ENCODE data around the gene PARP3. TPM values are rescaled to one million over a fixed set of nuclear protein-coding genes. Genes with fewer than 3 reads are reported as not detected.
A peak's percentile ranks its signal among the peaks of the same experiment; 100 is the strongest.

Gene PARP3
- total and polyA plus RNA-seq, 10 of the 15 experiments (the other 5 are each of a cell fraction or from before 2014, with no cell fraction given): 2.1 to 31.2 (median 19.5) TPM

DNA sequence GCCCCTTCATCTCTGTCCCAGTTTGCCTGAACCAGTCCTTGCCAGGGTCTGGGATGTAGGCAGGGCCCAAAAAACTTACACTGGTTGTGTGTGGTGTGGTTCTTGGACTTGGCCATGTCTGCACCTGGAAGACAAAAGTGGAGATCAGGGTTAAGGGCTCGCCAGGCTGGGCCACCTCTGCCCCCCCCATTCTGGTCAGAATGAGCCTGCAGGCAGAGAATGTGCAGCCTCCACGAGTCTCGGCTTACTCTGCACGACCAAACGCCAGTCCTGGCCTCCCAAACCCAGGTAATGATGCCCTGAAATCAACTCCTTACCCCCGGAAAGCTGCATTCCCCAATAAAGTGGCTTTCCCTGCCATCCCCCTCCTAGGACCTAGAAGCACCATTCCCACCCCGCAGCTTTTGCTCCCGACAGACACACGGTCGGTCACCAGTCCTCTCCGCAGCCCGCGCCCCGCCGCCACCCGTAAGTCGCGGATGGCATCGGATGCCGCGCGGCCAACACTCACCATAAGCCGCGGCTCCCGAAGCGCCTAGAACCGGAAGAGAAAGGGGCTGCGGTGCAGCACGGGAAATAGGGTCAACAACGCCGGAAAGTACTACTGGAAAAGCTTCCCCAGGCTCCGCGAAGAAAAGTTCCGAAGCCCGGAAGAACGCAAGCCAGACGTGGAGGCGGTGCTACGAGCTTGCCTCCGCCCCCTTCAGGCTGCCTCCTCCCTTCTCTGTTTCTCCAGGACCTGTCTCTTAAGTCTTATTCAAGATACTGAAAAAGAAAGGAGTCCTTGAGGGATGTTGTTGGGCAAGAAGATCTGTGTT is 53.4 kb downstream of the PARP3 start, which contains the start of gene RPL29 (continued):
- no peak for TF ChIP-seq SUPT20H (IDR thresholded peaks at IDR 0.05; ENCODE audit: borderline replicate concordance, control insufficient read depth, low read depth, low read length)
- TF ChIP-seq SIX5 (IDR thresholded peaks at IDR 0.05; ENCODE audit: low read depth, low read length, severe bottlenecking): peak; percentile 80
- peak; percentile 55; the same call in 1 of the 2 replicates for TF ChIP-seq TCF3 (IDR thresholded peaks at IDR 0.05; ENCODE audit: borderline replicate concordance, insufficient read depth, low read depth, low read length)
- peak; percentile 41; the same call in 1 of the 2 replicates for TF ChIP-seq EED (IDR thresholded peaks at IDR 0.05; ENCODE audit: low read depth)
- peak; percentile 71 for TF ChIP-seq SREBF2 (IDR thresholded peaks at IDR 0.05; ENCODE audit: low read length)
- peak; percentile 91; the same call in 1 of the 2 replicates for TF ChIP-seq ASH2L (IDR thresholded peaks at IDR 0.05; ENCODE audit: borderline replicate concordance, low read depth)
- peak in 1 of 2 experiments; percentile 61; a peak in 1 of 4 replicates for TF ChIP-seq ETV6 (conservative IDR thresholded peaks at IDR 0.05 in 1 of 2, IDR thresholded peaks at IDR 0.05 in 1 of 2; ENCODE audit: borderline replicate concordance in 1 of 2, low read depth in 1 of 2)

DNA sequence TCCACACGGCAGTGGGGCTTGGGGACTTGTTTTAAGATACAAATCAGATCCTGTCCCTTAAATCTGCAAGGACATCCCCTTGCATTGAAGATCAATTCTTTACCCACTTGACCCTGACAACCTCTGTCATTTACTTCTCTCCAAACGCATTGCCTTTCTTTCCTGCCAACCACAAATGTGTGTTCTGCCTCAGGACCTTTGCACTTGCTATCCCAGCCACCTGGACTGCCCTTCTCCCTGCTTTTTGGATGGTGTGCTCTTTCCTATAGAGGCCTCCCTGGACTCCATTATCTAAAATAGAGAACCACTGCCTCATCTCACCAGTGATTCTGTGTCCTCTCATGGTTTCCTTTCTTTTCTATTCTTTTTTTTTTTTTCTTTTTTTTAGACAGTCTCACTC is 55.0 kb downstream of the PARP3 start:
- Histone ChIP-seq H3K79me2 (ENCODE audit: control insufficient read depth, insufficient read depth, low read length) (peaks cover 30% of the 10 kb centered on the region), H3K27me3 (replicated peaks in 1 of 2; ENCODE audit: control insufficient read depth in 2 of 2, insufficient read depth in 2 of 2, low read length in 1 of 2) (no peaks in the 10 kb centered on the region; a peak in 1 of 4 replicates), H3K4me2 (ENCODE audit: control insufficient read depth, insufficient read depth) (no peak overlapping the region), H3K36me3 (ENCODE audit: control insufficient read depth in 2 of 2, insufficient read depth in 2 of 2, low read length in 1 of 2) (peaks cover 12 to 16% of the 10 kb centered on the region in 2 experiments), H3K9me3 (replicated peaks; ENCODE audit: control insufficient read depth, insufficient read depth, low read length) (no peaks in the 10 kb centered on the region), H4K20me1 (ENCODE audit: control insufficient read depth, insufficient read depth) (0 out of 2 replicates have a peak, but pooled peaks cover 2% of the 10 kb centered on the region), H3K4me1 (ENCODE audit: control insufficient read depth, insufficient read depth, low read length) (peaks cover 14% of the 10 kb centered on the region), H3K9ac (ENCODE audit: control insufficient read depth, insufficient read depth, low read length) (no peak overlapping the region), H3K4me3 (no peak overlapping the region), H3K27ac (ENCODE audit: control insufficient read depth, insufficient read depth) (no peak overlapping the region), H2AFZ (ENCODE audit: control insufficient read depth, low read depth, low read length) (no peak overlapping the region)
- ChIA-PET POLR2A (interaction anchor here (0.6 to 0.7 kb wide), 2 partner anchors 9 to 55 kb away, joined by 3 to 5 read pairs; no protein-coding TSS in a partner anchor), SMC1A (ENCODE audit: uncharacterized antibody, unreplicated experiment) (no interaction called here), CTCF (interaction anchor here (1.0 to 1.5 kb wide), 2 partner anchors 56 to 415 kb away, joined by 4 to 5 read pairs; partner anchors contain the start of gene RRP9), RAD21 (ENCODE audit: unreplicated experiment) (no interaction called here)
- DNase-seq (ENCODE audit: low read depth, low spot score) (no peak), ATAC-seq (no peak), FAIRE-seq (no peak)
- WGBS (ENCODE audit: insufficient coverage, insufficient replicate concordance, low lambda C conversion rate, missing lambda C conversion rate): 44% methylated on average over 2 of the region's 2 CpGs
- in situ Hi-C loops (cut with MboI): no loop called here
- TF ChIP-seq RAD21 (IDR thresholded peaks at IDR 0.05; ENCODE audit: insufficient read depth, low read depth, low read length): no peak
- TF ChIP-seq, protein P1, sequence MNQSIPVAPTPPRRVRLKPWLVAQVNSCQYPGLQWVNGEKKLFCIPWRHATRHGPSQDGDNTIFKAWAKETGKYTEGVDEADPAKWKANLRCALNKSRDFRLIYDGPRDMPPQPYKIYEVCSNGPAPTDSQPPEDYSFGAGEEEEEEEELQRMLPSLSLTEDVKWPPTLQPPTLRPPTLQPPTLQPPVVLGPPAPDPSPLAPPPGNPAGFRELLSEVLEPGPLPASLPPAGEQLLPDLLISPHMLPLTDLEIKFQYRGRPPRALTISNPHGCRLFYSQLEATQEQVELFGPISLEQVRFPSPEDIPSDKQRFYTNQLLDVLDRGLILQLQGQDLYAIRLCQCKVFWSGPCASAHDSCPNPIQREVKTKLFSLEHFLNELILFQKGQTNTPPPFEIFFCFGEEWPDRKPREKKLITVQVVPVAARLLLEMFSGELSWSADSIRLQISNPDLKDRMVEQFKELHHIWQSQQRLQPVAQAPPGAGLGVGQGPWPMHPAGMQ (IDR thresholded peaks at IDR 0.05; ENCODE audit: borderline replicate concordance): no peak
- no peak for TF ChIP-seq EGR1 (IDR thresholded peaks at IDR 0.05; ENCODE audit: borderline replicate concordance in 1 of 2, low read depth in 2 of 2, low read length in 2 of 2)
- no peak for TF ChIP-seq NR2C2 (IDR thresholded peaks at IDR 0.05; ENCODE audit: borderline replicate concordance, control insufficient read depth, insufficient read length, low read depth)
- TF ChIP-seq RBBP5 (conservative IDR thresholded peaks at IDR 0.05): no peak
- TF ChIP-seq RB1 (IDR thresholded peaks at IDR 0.05; ENCODE audit: borderline replicate concordance): no peak
- TF ChIP-seq ZSCAN29 (IDR thresholded peaks at IDR 0.05): no peak
- TF ChIP-seq CBX3 (IDR thresholded peaks at IDR 0.05; ENCODE audit: borderline replicate concordance, low read depth): no peak
- intact Hi-C loops (cut with micrococcal nuclease; ENCODE audit: unreplicated experiment): loop anchor here (2.0 kb wide), 1 partner anchor 54 kb away; the partner anchor contains the start of gene PARP3
- no TSS peak for BruUV-seq (replicated peaks)

Measured in GM12878 (cell line).